ENCODE measurements around the gene PFN4. TPM values are rescaled to one million over a fixed set of nuclear protein-coding genes. Genes with fewer than 3 reads are reported as not detected.
"Not testable (repeated sequence)": the region's sequence is repeated elsewhere in the genome, so short reads cannot be mapped to it uniquely, and the experiment has no call there.

PFN4 gene
- total and polyA plus RNA-seq, 12 donors = 0.28 to 2.3 (median 0.78) TPM; not detected in 2

DNA sequence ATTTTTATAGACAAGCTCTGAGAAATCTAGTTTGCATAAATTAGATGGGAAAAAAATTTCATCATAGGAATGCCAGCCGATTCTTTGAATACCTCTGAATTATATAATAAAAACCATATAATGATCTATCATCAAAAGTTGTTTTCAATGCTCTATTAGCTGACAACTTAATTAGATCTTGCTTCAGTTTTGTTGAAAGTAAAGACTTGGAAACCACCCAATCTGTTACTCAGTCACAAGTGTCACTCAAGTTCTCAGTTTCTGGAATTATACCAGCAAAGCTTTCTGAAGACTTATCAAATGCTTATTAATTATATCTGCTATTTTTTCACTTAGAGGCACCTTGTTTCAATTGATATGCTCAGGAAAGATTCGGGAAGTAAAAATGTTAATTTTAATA, 21.1 kb downstream of the PFN4 start:
- intact Hi-C loops (cut with DNase I) = no loop called here
- H3K36me3 ChIP-seq = peaks cover 0 to 13% (median 0%) of the 10 kb centered on the region in 9 donors
- H3K9me3 ChIP-seq = peaks cover 0 to 17% (median 0%) of the 10 kb centered on the region in 11 donors
- H3K27me3 ChIP-seq = no peaks in the 10 kb centered on the region
- H3K4me3 ChIP-seq = no peak overlapping the region
- TF ChIP-seq, protein P1, sequence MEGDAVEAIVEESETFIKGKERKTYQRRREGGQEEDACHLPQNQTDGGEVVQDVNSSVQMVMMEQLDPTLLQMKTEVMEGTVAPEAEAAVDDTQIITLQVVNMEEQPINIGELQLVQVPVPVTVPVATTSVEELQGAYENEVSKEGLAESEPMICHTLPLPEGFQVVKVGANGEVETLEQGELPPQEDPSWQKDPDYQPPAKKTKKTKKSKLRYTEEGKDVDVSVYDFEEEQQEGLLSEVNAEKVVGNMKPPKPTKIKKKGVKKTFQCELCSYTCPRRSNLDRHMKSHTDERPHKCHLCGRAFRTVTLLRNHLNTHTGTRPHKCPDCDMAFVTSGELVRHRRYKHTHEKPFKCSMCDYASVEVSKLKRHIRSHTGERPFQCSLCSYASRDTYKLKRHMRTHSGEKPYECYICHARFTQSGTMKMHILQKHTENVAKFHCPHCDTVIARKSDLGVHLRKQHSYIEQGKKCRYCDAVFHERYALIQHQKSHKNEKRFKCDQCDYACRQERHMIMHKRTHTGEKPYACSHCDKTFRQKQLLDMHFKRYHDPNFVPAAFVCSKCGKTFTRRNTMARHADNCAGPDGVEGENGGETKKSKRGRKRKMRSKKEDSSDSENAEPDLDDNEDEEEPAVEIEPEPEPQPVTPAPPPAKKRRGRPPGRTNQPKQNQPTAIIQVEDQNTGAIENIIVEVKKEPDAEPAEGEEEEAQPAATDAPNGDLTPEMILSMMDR (IDR thresholded peaks at IDR 0.05) = no peak
- ATAC-seq (no peak), DNase-seq (no peak)
- 68 to 95% methylated on average over 2 of the region's 2 CpGs for WGBS, 2 donors
- H3K4me1 ChIP-seq = no peaks in the 10 kb centered on the region
- H3K27ac ChIP-seq = no peak overlapping the region

DNA sequence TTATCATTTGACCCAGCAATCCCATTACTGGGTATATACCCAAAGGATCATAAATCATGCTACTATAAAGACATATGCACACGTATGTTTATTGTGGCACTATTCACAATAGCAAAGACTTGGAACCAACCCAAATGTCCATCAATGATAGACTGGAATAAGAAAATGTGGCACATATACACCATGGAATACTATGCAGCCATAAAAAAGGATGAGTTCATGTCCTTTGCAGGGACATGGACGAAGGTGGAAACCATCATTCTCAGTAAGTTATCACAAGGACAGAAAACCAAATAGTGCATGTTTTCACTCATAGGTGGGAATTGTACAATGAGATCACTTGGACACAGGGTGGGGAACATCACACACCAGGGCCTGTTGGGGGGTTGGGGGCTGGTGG, 22.4 kb downstream of the PFN4 start:
- intact Hi-C loops (cut with DNase I) = not testable (repeated sequence)

DNA sequence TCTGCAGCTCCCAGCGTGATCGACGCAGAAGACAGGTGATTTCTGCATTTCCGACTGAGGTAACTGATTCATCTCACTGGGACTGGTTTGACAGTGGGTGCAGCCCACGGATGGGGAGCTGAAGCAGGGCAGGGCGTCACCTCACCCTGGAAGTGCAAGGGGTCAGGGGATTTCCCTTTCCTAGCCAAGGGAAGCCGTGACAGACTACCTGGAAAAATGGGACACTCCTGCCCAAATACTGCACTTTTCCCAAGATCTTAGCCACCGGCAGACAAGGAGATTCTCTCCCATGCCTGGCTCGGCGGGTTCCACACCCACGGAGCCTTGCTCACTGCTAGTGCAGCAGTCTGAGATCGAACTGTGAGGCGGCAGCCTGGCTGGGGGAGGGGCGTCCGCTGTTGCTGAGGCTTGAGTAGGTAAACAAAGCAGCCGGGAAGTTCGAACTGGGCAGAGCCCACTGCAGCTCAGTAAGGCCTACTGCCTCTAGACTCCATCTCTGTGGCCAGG, 27.9 kb downstream of the PFN4 start:
- H3K36me3 ChIP-seq = peaks cover 0 to 51% (median 9%) of the 10 kb centered on the region in 9 donors
- H3K9me3 ChIP-seq; H3K4me1 ChIP-seq; DNase-seq; H3K27me3 ChIP-seq; H3K27ac ChIP-seq; ATAC-seq; H3K4me3 ChIP-seq; intact Hi-C loops (cut with DNase I): not testable (repeated sequence)
- 78 to 88% methylated on average over 17 of the region's 17 CpGs for WGBS, 2 donors

More for the DNA sequence above, 22.4 kb downstream of the PFN4 start:
- WGBS, 2 donors = 90 to 91% methylated on average over 2 of the region's 2 CpGs
- not testable (repeated sequence) for H3K27me3 ChIP-seq, ATAC-seq, H3K9me3 ChIP-seq, DNase-seq, H3K4me1 ChIP-seq, H3K27ac ChIP-seq, H3K4me3 ChIP-seq
- peaks cover 0 to 21% (median 4%) of the 10 kb centered on the region in 9 donors for H3K36me3 ChIP-seq

DNA sequence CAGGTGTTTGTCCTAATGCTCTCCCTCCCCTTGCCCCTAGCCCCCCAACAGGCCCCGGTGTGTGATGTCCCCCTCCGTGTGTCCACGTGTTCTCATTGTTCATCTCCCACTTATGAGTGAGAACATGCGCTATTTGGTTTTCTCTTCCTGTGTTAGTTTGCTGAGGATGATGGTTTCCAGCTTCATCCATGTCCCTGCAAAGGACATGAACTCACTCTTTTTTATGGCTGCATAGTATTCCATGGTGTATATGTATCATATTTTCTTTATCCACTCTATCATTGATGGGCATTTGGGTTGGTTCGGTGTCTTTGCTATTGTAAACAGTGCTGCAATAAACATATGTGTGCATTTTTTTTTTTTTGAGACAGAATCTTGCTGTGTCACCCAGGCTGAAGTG, 29.9 kb downstream of the PFN4 start:
- DNase-seq; H3K9me3 ChIP-seq; intact Hi-C loops (cut with DNase I); H3K27me3 ChIP-seq; H3K4me3 ChIP-seq; H3K27ac ChIP-seq; ATAC-seq; H3K4me1 ChIP-seq: not testable (repeated sequence)
- 98% methylated on average over 5 of the region's 5 CpGs for WGBS, 2 donors
- H3K36me3 ChIP-seq = peaks cover 0 to 57% (median 9%) of the 10 kb centered on the region in 9 donors

DNA sequence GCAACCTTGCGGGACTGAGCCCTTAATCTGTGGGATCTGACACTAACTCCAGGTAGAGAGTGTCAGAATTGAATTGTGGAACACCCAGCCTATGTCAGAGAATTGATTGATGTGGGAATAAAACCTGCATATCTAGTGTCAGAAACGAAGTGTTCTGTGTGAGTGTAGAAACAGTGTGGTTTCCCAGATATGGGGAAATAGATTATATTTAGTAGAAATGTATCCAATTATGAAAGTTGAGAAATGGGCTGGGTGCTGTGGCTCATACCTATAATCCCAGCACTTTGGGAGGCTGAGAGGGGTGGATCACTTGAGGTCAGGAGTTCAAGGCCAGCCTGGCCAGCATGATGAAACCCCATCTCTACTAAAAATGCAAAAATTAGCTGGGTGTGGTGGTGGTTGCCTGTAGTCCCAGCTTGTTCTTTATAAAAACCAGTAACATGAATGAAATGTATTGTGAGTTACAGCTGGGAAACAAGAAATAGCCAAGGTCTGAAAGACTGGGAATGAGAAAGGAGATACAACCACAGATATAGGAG, 34.2 kb downstream of the PFN4 start:
- Histone ChIP-seq H3K4me3 (no peak overlapping the region), H3K27ac (no peak overlapping the region), H3K9me3 (no peaks in the 10 kb centered on the region), H3K27me3 (no peaks in the 10 kb centered on the region), H3K36me3 (peaks cover 0 to 39% (median 0%) of the 10 kb centered on the region in 9 donors), H3K4me1 (peaks cover 0 to 11% (median 8%) of the 10 kb centered on the region in 9 donors)
- ATAC-seq = no peak
- no peak for DNase-seq
- TF ChIP-seq, protein P1 (IDR thresholded peaks at IDR 0.05) = no peak
- 71 to 96% methylated on average over 2 of the region's 2 CpGs for whole genome bisulfite sequencing, 2 donors
- intact Hi-C loops (cut with DNase I) = loop anchor here in 7 of 10 donors (5.0 to 10.0 kb wide), 4 partner anchors 33 to 264 kb away; partner anchors contain the start of genes ATAD2B (in 1 of the 7), FAM228B (in 1 of the 7) and PFN4 (in 1 of the 7)

DNA sequence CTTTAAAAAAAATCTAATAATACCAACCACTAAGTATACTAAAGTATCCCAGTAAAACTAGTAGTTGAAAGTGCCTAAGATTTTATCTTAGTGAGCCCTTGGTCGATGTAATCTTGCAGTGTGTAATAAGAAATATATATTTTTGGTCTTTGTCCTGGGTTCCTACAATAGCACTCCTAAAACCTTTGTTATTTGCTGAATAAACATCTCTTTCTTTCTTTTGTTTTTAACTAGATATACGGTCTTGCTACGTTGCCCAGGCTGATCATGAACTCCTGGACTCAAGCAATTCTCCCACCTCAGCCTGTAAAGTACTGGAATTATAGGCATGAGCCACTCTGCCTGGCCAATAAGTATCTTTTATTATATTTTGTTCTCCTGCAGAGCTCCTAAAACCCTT, 36.1 kb downstream of the PFN4 start:
- no peak for ATAC-seq

More for the DNA sequence above, 36.1 kb downstream of the PFN4 start:
- Histone ChIP-seq H3K36me3 (peaks cover 0 to 40% (median 4%) of the 10 kb centered on the region in 9 donors), H3K27ac (no peak overlapping the region), H3K4me3 (no peak overlapping the region), H3K9me3 (no peaks in the 10 kb centered on the region), H3K27me3 (no peaks in the 10 kb centered on the region), H3K4me1 (peaks cover 4 to 23% (median 18%) of the 10 kb centered on the region in 9 donors)
- TF ChIP-seq, protein P1 (IDR thresholded peaks at IDR 0.05) = no peak
- WGBS, 2 donors = 88 to 93% methylated on average over 3 of the region's 3 CpGs
- no peak for DNase-seq
- intact Hi-C loops (cut with DNase I) = loop anchor here in 7 of 10 donors (5.0 to 10.0 kb wide), 4 partner anchors 35 to 262 kb away; partner anchors contain the start of genes ATAD2B (in 1 of the 7), FAM228B (in 1 of the 7) and PFN4 (in 1 of the 7)

Data from heart right ventricle (tissue), 16 donors.